A673 (cell line): Measurements from ENCODE around the gene TSPAN7.

ENCODE experiments used
- CTCF ChIP-seq: fragments of 300-800, 200-600 bp; sonication (generic); conservative IDR thresholded peaks from 2 replicates; pipeline ENCODE4 v1.5.1; 2017; ENCODE audit warnings: low read depth, mild to moderate bottlenecking, antibody characterized with exemption, low read length, moderate library complexity, mixed read lengths
- EZH2 ChIP-seq: fragments of 200-600 bp; sonication (generic); IDR thresholded peaks from 2 replicates; pipeline ENCODE4 v1.6.1; 2017; ENCODE audit warnings: borderline replicate concordance, low read depth, mild to moderate bottlenecking, mixed read lengths, antibody characterized with exemption, low read length; ENCODE audit not compliant: poor library complexity, severe bottlenecking

- no peak for TF ChIP-seq EZH2
- TF ChIP-seq CTCF: no peak
Measured at GRCh38 chrX:38651625-38652601, 90.6 kb downstream of the TSPAN7 start.
